Urinary bladder (tissue), 4 donors: ENCODE results near the gene XK. TPM values are rescaled to one million over a fixed set of nuclear protein-coding genes. Genes with fewer than 3 reads are reported as not detected.

Experiments used
- DNase-seq: peaks from one replicate; pipeline ENCODE4 v3.0.0-alpha.2; 2015; ENCODE audit errors: extremely low spot score
- H3K27ac ChIP-seq: one replicate; pipeline ENCODE4 v1.5.1; 2013; ENCODE audit warnings: low read depth, mild to moderate bottlenecking, moderate library complexity
- H3K36me3 ChIP-seq: one replicate; pipeline ENCODE4 v1.6.1; 2013; ENCODE audit warnings: mild to moderate bottlenecking, moderate library complexity; ENCODE audit not compliant: insufficient read depth
- H3K4me1 ChIP-seq: one replicate; pipeline ENCODE4 v1.6.1; 2013; ENCODE audit warnings: mild to moderate bottlenecking, moderate library complexity; ENCODE audit not compliant: insufficient read depth
- H3K4me3 ChIP-seq: one replicate; pipeline ENCODE4 v1.5.1; 2013; ENCODE audit warnings: low read depth, low read length
- WGBS: extraction: QIAGEN DNeasy Blood & Tissue Kit; methylation state at CpG from one replicate; pipeline ENCODE4 v1.1.7; 2013; 5-methylcytosine and 5-hydroxymethylcytosine counted together
- polyA plus RNA-seq: library from polyadenylated mRNA; stranded (reverse); fragments of 200-250 nt; gene quantifications from one replicate; pipeline ENCODE4 v1.2.3, GENCODE V29; 2013
- total RNA-seq: library from RNA; depleted of rRNA; stranded (reverse); fragments of >200 nt; gene quantifications from one replicate; pipeline ENCODE4 v1.2.3, GENCODE V29; 2014
- donor health status: healthy with polysubstance abuse.
- donor health status: healthy.

Gene XK
- total and polyA plus RNA-seq, 2 donors, result 2.1 to 4.2 TPM

GRCh38 chrX:37662181-37662580 lies 23.4 kb upstream of the XK start:
- 95% methylated on average over 4 of the region's 4 CpGs for WGBS
- no peak overlapping the region for H3K4me3 ChIP-seq
- no peaks in the 10 kb centered on the region for H3K4me1 ChIP-seq
- H3K27ac ChIP-seq, result no peak overlapping the region
- no peaks in the 10 kb centered on the region for H3K36me3 ChIP-seq
- DNase-seq, result no peak

GRCh38 chrX:37666516-37666915 lies 19.1 kb upstream of the XK start:
- H3K27ac ChIP-seq, result no peak overlapping the region
- no peak overlapping the region for H3K4me3 ChIP-seq
- H3K36me3 ChIP-seq, result no peaks in the 10 kb centered on the region
- H3K4me1 ChIP-seq, result no peaks in the 10 kb centered on the region
- no peak for DNase-seq

DNA sequence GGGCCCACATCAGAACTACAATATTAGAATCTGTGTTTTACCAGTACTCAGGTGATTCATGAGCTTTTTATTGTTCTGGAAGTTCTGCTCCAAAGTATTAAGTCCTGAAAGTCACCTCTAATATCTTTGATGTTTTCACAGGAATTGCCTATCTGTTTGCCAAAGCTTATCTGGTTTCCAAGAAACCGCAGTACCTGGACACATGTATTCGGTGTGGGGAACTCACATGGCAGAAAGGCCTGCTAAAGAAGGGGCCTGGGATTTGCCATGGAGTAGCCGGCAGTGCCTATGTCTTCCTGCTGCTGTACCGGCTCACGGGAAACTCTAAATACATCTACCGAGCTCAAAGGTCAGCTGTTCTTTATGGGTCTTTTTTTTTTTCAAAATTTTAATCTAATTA lies 18.4 kb upstream of the XK start:
- no peak overlapping the region for H3K4me3 ChIP-seq
- no peaks in the 10 kb centered on the region for H3K4me1 ChIP-seq
- H3K36me3 ChIP-seq, result no peaks in the 10 kb centered on the region
- H3K27ac ChIP-seq, result no peak overlapping the region
- no peak for DNase-seq
- WGBS, result 89% methylated on average over 6 of the region's 6 CpGs

DNA sequence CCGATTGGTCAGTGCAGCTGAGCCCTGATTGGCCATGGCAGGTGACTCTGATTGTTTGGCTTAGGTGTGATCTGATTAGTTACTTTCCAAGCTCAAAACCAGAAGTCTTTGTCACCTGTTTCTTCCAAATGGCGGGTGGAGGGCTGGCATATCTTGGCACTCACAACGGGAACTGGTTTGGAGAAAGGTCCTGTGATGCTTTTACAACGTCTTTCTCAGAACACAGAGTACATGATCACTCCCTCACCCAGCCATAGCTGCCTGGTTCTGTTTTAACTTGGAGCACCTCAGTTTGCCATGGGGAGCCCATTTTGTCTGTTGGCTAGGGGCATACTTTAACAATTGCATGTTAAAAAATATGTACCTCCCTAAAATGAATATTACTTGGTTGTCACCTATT lies 13.0 kb upstream of the XK start:
- Histone ChIP-seq H3K4me3 (no peak overlapping the region), H3K27ac (no peak overlapping the region), H3K36me3 (no peaks in the 10 kb centered on the region), H3K4me1 (no peaks in the 10 kb centered on the region)
- no peak for DNase-seq
- 80% methylated on average over 4 of the region's 4 CpGs for WGBS

- Histone ChIP-seq H3K36me3 (no peaks in the 10 kb centered on the region), H3K4me1 (no peaks in the 10 kb centered on the region), H3K27ac (no peak overlapping the region), H3K4me3 (no peak overlapping the region)
- no peak for DNase-seq
Measured at GRCh38 chrX:37676811-37677210, 8.8 kb upstream of the XK start.

GRCh38 chrX:37677243-37677642 lies 8.3 kb upstream of the XK start:
- no peak overlapping the region for H3K4me3 ChIP-seq
- no peak overlapping the region for H3K27ac ChIP-seq
- no peaks in the 10 kb centered on the region for H3K36me3 ChIP-seq
- 69% methylated on average over 1 of the region's 1 CpG for WGBS
- no peak for DNase-seq
- no peaks in the 10 kb centered on the region for H3K4me1 ChIP-seq

- no peak overlapping the region for H3K4me3 ChIP-seq
- H3K36me3 ChIP-seq, result no peaks in the 10 kb centered on the region
- DNase-seq, result no peak
- no peak overlapping the region for H3K27ac ChIP-seq
- WGBS, result 94% methylated on average over 1 of the region's 1 CpG
- H3K4me1 ChIP-seq, result no peaks in the 10 kb centered on the region
Measured at GRCh38 chrX:37677765-37678164, 7.8 kb upstream of the XK start.

- WGBS, result 93% methylated on average over 1 of the region's 1 CpG
- no peaks in the 10 kb centered on the region for H3K36me3 ChIP-seq
- H3K4me3 ChIP-seq, result no peak overlapping the region
- DNase-seq, result no peak
- no peaks in the 10 kb centered on the region for H3K4me1 ChIP-seq
- no peak overlapping the region for H3K27ac ChIP-seq
Measured at GRCh38 chrX:37678574-37678973, 7.0 kb upstream of the XK start.

DNA sequence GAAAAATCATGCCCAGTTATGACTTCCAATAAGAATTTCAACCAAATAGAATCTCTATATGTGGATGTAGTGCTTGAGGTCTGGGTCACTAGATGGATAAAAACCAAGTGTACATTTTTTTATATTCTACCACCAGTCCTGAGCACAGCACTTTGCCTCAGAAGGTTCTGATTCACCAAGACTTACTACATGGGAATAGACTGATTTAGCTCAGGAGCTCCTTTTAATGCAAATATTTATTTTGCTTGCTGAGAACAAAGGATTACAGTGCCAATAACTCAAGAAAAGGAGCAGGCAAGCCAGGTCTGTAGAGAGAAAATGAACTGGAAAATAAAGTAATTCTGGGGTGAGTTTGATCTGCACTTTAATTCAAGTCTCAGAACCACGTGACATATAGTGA lies 6.4 kb upstream of the XK start:
- Histone ChIP-seq H3K4me1 (no peaks in the 10 kb centered on the region), H3K27ac (no peak overlapping the region), H3K4me3 (no peak overlapping the region), H3K36me3 (no peaks in the 10 kb centered on the region)
- WGBS, result 88% methylated on average over 1 of the region's 1 CpG
- no peak for DNase-seq

- Histone ChIP-seq H3K4me1 (no peaks in the 10 kb centered on the region), H3K27ac (no peak overlapping the region), H3K4me3 (no peak overlapping the region), H3K36me3 (no peaks in the 10 kb centered on the region)
- DNase-seq, result no peak
- 97% methylated on average over 1 of the region's 1 CpG for WGBS
Measured at GRCh38 chrX:37679888-37680287, 5.7 kb upstream of the XK start.

GRCh38 chrX:37684426-37684825 lies 1.2 kb upstream of the XK start:
- no peaks in the 10 kb centered on the region for H3K4me1 ChIP-seq
- no peaks in the 10 kb centered on the region for H3K36me3 ChIP-seq
- H3K27ac ChIP-seq, result no peak overlapping the region
- no peak for DNase-seq
- no peak overlapping the region for H3K4me3 ChIP-seq

DNA sequence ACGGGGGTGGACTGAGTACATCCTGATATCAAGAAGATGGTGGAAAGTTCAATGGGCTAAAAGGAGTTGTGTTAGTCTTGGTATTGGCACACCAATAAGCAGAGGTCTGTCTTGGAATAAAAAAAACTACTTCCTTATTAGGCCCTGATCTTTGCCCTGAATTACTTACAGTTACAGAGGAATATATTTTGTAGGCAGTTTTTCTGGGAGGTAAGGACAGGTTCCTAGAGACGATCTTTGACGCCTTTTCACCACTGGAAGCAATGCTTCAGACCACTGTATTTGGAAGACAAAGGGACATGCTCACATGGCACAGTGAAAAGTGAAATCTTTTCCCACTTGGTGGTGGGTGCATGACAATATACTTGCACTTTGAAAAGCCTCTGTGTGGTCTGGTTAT lies 618 bp upstream of the XK start:
- Histone ChIP-seq H3K4me1 (no peaks in the 10 kb centered on the region), H3K4me3 (no peak overlapping the region), H3K36me3 (no peaks in the 10 kb centered on the region), H3K27ac (no peak overlapping the region)
- DNase-seq, result no peak
- WGBS, result 65% methylated on average over 3 of the region's 3 CpGs

- Histone ChIP-seq H3K27ac (no peak overlapping the region), H3K4me3 (no peak overlapping the region), H3K36me3 (no peaks in the 10 kb centered on the region), H3K4me1 (no peaks in the 10 kb centered on the region)
- no peak for DNase-seq
- 69% methylated on average over 9 of the region's 9 CpGs for WGBS
Measured at GRCh38 chrX:37686369-37686995, 891 bp downstream of the XK start.

DNA sequence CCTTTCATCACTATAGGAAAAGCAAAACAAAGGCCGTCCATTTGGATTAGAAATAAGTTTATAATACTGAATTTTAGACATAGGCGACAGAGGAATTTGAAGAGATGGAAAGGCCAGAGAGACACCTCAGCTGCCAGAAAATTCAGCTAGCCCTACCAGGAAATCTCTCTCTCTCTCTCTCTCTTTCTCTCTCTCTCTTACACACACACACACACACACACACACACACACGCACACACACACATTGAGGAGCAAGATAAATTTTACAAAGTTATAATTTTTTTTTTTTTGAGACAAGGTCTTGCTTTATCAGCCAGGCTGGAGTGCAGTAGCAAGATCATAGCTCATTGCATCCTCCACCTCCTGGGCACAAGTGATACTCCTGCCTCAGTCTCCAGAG lies 1.4 kb downstream of the XK start:
- no peak for DNase-seq
- WGBS, result 76% methylated on average over 3 of the region's 3 CpGs
- no peaks in the 10 kb centered on the region for H3K36me3 ChIP-seq
- H3K4me1 ChIP-seq, result no peaks in the 10 kb centered on the region
- H3K4me3 ChIP-seq, result no peak overlapping the region
- H3K27ac ChIP-seq, result no peak overlapping the region

- no peak for DNase-seq
- Histone ChIP-seq H3K36me3 (no peaks in the 10 kb centered on the region), H3K4me1 (no peaks in the 10 kb centered on the region), H3K27ac (no peak overlapping the region), H3K4me3 (no peak overlapping the region)
Measured at GRCh38 chrX:37690119-37690518, 4.5 kb downstream of the XK start.
